SU-DHL-6 (cell line): Measurements from ENCODE around the gene MCHR1.

Experiments used
- CTCF ChIP-seq: fragments of 200-600 bp; sonication (generic); IDR thresholded peaks from one replicate; pipeline ENCODE4 v1.5.1; 2017; ENCODE audit warnings: antibody characterized with exemption, mild to moderate bottlenecking, low read length, moderate library complexity; ENCODE audit not compliant: insufficient read depth, poor library complexity, severe bottlenecking
- EZH2phosphoT487 ChIP-seq: fragments of 200-600 bp; sonication (generic), shearing (Covaris generic); conservative IDR thresholded peaks from 2 replicates; pipeline ENCODE4 v1.6.1; 2018; ENCODE audit warnings: mild to moderate bottlenecking, antibody characterized with exemption, low read length, moderate library complexity, mixed read lengths

- no peak for TF ChIP-seq CTCF
- TF ChIP-seq EZH2phosphoT487: no peak
Measured at GRCh38 chr22:40654522-40655167, 24.6 kb upstream of the MCHR1 start.
